MCF 10A (cell line): ENCODE results near the gene ALB. TPM values are rescaled to one million over a fixed set of nuclear protein-coding genes. Genes with fewer than 3 reads are reported as not detected.

ENCODE experiments used
- BruUV-seq: library from RNA; stranded (reverse); fragments of 400-500 nt; replicated peaks from 2 replicates; lab custom pipeline; 2021; lab: Mats Ljungman, UMichigan
- CTCF ChIA-PET: fragments of 300-600 bp; sonication (Branson Sonifier 250); formaldehyde crosslinking; extraction: SDS; loops from one replicate; lab custom pipeline; 2021; ENCODE audit warnings: antibody characterized with exemption, inconsistent platforms; lab: Yijun Ruan, JAX
- POLR2A ChIA-PET: fragments of 300-600, 350-650 bp; sonication (Branson Sonifier 250); formaldehyde crosslinking; extraction: SDS; loops from one replicate; lab custom pipeline; 2020; ENCODE audit warnings: antibody characterized with exemption, inconsistent platforms; lab: Yijun Ruan, JAX
- DNase-seq: peaks from one replicate; pipeline ENCODE4 v3.0.0-alpha.2; 2018; ENCODE audit not compliant: unreplicated experiment
- H3K27ac Mint-ChIP-seq: one replicate; pipeline ENCODE4 v1.8.0; 2022; ENCODE audit warnings: mild to moderate bottlenecking, low read depth, mixed read lengths; ENCODE audit not compliant: unreplicated experiment
- H3K27me3 Mint-ChIP-seq: one replicate; pipeline ENCODE4 v1.8.0; 2022; ENCODE audit warnings: mixed read lengths; ENCODE audit not compliant: insufficient read depth, unreplicated experiment
- H3K36me3 Mint-ChIP-seq: one replicate; pipeline ENCODE4 v1.8.0; 2022; ENCODE audit warnings: mild to moderate bottlenecking, moderate library complexity, mixed read lengths; ENCODE audit not compliant: insufficient read depth, unreplicated experiment
- H3K4me1 Mint-ChIP-seq: one replicate; pipeline ENCODE4 v1.8.0; 2022; ENCODE audit warnings: mixed read lengths; ENCODE audit not compliant: insufficient read depth, unreplicated experiment
- H3K4me3 Mint-ChIP-seq: one replicate; pipeline ENCODE4 v1.8.0; 2022; ENCODE audit warnings: mild to moderate bottlenecking, moderate library complexity, mixed read lengths; ENCODE audit not compliant: unreplicated experiment
- H3K9me3 Mint-ChIP-seq: one replicate; pipeline ENCODE4 v1.8.0; 2022; ENCODE audit warnings: mixed read lengths; ENCODE audit not compliant: unreplicated experiment
- CTCF ChIP-seq: fragments of 200-600 bp; IDR thresholded peaks from one replicate; pipeline ENCODE4 v1.8.0; 2022; ENCODE audit warnings: antibody characterized with exemption, mild to moderate bottlenecking; ENCODE audit not compliant: unreplicated experiment
- intact Hi-C: fragments of 100-400 bp; cut with micrococcal nuclease; formaldehyde crosslinking; loops from 2 replicates; pipeline ENCODE4 v1.14.1; 2022
- total RNA-seq: library from RNA; stranded (reverse); gene quantifications from 2 replicates; pipeline ENCODE4 v1.2.3, GENCODE V29; 2022

Gene ALB
- total RNA-seq, 1 experiment from 2014 or later, result not detected

- ChIA-PET POLR2A (no interaction called here), CTCF (interaction anchor here (1.0 kb wide), 1 partner anchor 15 kb away, joined by 3 read pairs; no protein-coding TSS in a partner anchor)
- no TSS peak for BruUV-seq
- no peak overlapping the region for H3K27ac Mint-ChIP-seq
- H3K36me3 Mint-ChIP-seq, result no peaks in the 10 kb centered on the region
- H3K4me3 Mint-ChIP-seq, result no peak overlapping the region
- intact Hi-C loops, result no loop called here
- no peak for TF ChIP-seq CTCF
- H3K4me1 Mint-ChIP-seq, result no peaks in the 10 kb centered on the region
- H3K27me3 Mint-ChIP-seq, result peaks cover 21% of the 10 kb centered on the region
- no peak for DNase-seq
- H3K9me3 Mint-ChIP-seq, result no peaks in the 10 kb centered on the region
Observed at GRCh38 chr4:73408181-73408867, 4.2 kb downstream of the ALB start.

- Mint-ChIP-seq H3K27me3 (peaks cover 21% of the 10 kb centered on the region), H3K9me3 (no peaks in the 10 kb centered on the region)
- CTCF ChIA-PET, result interaction anchor here (0.6 kb wide), 1 partner anchor 597 kb away, joined by 3 read pairs; no protein-coding TSS in a partner anchor
Observed at GRCh38 chr4:73409012-73409862, 5.2 kb downstream of the ALB start.

GRCh38 chr4:73409978-73410548 is 6.0 kb downstream of the ALB start:
- H3K27ac Mint-ChIP-seq, result no peak overlapping the region
- peaks cover 23% of the 10 kb centered on the region for H3K27me3 Mint-ChIP-seq
- CTCF ChIA-PET, result no interaction called here
- H3K36me3 Mint-ChIP-seq, result no peaks in the 10 kb centered on the region
- TF ChIP-seq CTCF, result no peak
- POLR2A ChIA-PET, result no interaction called here
- no peak for DNase-seq
- no TSS peak for BruUV-seq
- intact Hi-C loops, result no loop called here
- no peaks in the 10 kb centered on the region for H3K4me1 Mint-ChIP-seq
- no peak overlapping the region for H3K4me3 Mint-ChIP-seq
- H3K9me3 Mint-ChIP-seq, result no peaks in the 10 kb centered on the region

More at GRCh38 chr4:73409012-73409862, 5.2 kb downstream of the ALB start:
- Mint-ChIP-seq H3K36me3 (no peaks in the 10 kb centered on the region), H3K4me1 (no peaks in the 10 kb centered on the region), H3K27ac (no peak overlapping the region), H3K4me3 (no peak overlapping the region)
- BruUV-seq, result no TSS peak
- no peak for DNase-seq
- no peak for TF ChIP-seq CTCF
- intact Hi-C loops, result no loop called here
- POLR2A ChIA-PET, result no interaction called here
